ENCODE results near the gene ADAMTS19. TPM values are rescaled to one million over a fixed set of nuclear protein-coding genes. Genes with fewer than 3 reads are reported as not detected.

Gene ADAMTS19
- total RNA-seq, 4 donors from 2014 or later = 0.42 to 12.0 (median 2.7) TPM; not detected in 1

- H3K36me3 ChIP-seq = no peaks in the 10 kb centered on the region
- H3K4me1 ChIP-seq = no peaks in the 10 kb centered on the region
- no peak overlapping the region for H3K4me3 ChIP-seq
- H3K27me3 ChIP-seq = no peaks in the 10 kb centered on the region
- no peak for DNase-seq (ENCODE audit: low spot score in 2 of 2)
- no peak for TF ChIP-seq EP300 (IDR thresholded peaks at IDR 0.05)
- TF ChIP-seq POLR2A (IDR thresholded peaks at IDR 0.05) = no peak
- TF ChIP-seq CTCF (IDR thresholded peaks at IDR 0.05) = no peak
- H3K27ac ChIP-seq = no peak overlapping the region
- 87% methylated on average over 6 of the region's 6 CpGs for WGBS, 2 donors
- no peaks in the 10 kb centered on the region for H3K9me3 ChIP-seq
Observed at GRCh38 chr5:129507527-129507926, 47.4 kb downstream of the ADAMTS19 start.

- no peaks in the 10 kb centered on the region for H3K27me3 ChIP-seq
- DNase-seq (ENCODE audit: low spot score in 2 of 2) = no peak
- 50 to 51% methylated on average over 2 of the region's 2 CpGs for WGBS, 2 donors
Observed at GRCh38 chr5:129508606-129509005, 48.5 kb downstream of the ADAMTS19 start.

GRCh38 chr5:129509363-129509975, 49.4 kb downstream of the ADAMTS19 start:
- Histone ChIP-seq H3K4me1 (no peaks in the 10 kb centered on the region), H3K36me3 (no peaks in the 10 kb centered on the region), H3K27ac (no peak overlapping the region), H3K9me3 (no peaks in the 10 kb centered on the region), H3K27me3 (no peaks in the 10 kb centered on the region), H3K4me3 (no peak overlapping the region)
- no peak for TF ChIP-seq EP300 (IDR thresholded peaks at IDR 0.05)
- TF ChIP-seq POLR2A (IDR thresholded peaks at IDR 0.05) = no peak
- TF ChIP-seq CTCF (IDR thresholded peaks at IDR 0.05) = no peak
- 69 to 88% methylated on average over 2 of the region's 2 CpGs for WGBS, 2 donors
- DNase-seq (ENCODE audit: low spot score in 2 of 2) = no peak

More at GRCh38 chr5:129508606-129509005, 48.5 kb downstream of the ADAMTS19 start:
- Histone ChIP-seq H3K9me3 (no peaks in the 10 kb centered on the region), H3K4me1 (no peaks in the 10 kb centered on the region), H3K4me3 (no peak overlapping the region), H3K27ac (no peak overlapping the region), H3K36me3 (no peaks in the 10 kb centered on the region)
- TF ChIP-seq POLR2A (IDR thresholded peaks at IDR 0.05) (no peak), CTCF (IDR thresholded peaks at IDR 0.05) (no peak), EP300 (IDR thresholded peaks at IDR 0.05) (no peak)

- H3K27me3 ChIP-seq = no peaks in the 10 kb centered on the region
- no peak for TF ChIP-seq EP300 (IDR thresholded peaks at IDR 0.05)
- TF ChIP-seq CTCF (IDR thresholded peaks at IDR 0.05) = no peak
- TF ChIP-seq POLR2A (IDR thresholded peaks at IDR 0.05) = no peak
- no peak overlapping the region for H3K4me3 ChIP-seq
- DNase-seq (ENCODE audit: low spot score in 2 of 2) = no peak
- peaks cover 0 to 13% (median 1%) of the 10 kb centered on the region in 4 donors for H3K9me3 ChIP-seq
- H3K27ac ChIP-seq = no peak overlapping the region
- no peaks in the 10 kb centered on the region for H3K4me1 ChIP-seq
- no peaks in the 10 kb centered on the region for H3K36me3 ChIP-seq
Observed at GRCh38 chr5:129511291-129511690, 51.2 kb downstream of the ADAMTS19 start.

GRCh38 chr5:129541051-129541450, 81.0 kb downstream of the ADAMTS19 start:
- no peak for TF ChIP-seq CTCF (IDR thresholded peaks at IDR 0.05)
- no peak for TF ChIP-seq POLR2A (IDR thresholded peaks at IDR 0.05)
- TF ChIP-seq EP300 (IDR thresholded peaks at IDR 0.05) = no peak
- DNase-seq (ENCODE audit: low spot score in 2 of 2) = no peak
- Histone ChIP-seq H3K9me3 (no peaks in the 10 kb centered on the region), H3K27me3 (no peaks in the 10 kb centered on the region), H3K36me3 (no peaks in the 10 kb centered on the region), H3K27ac (no peak overlapping the region), H3K4me1 (no peaks in the 10 kb centered on the region), H3K4me3 (no peak overlapping the region)
- 84 to 86% methylated on average over 3 of the region's 3 CpGs for WGBS, 2 donors

All from tibial nerve (tissue), 4 donors.